H7 (cell line): ENCODE measurements around the gene SYCP2. TPM values are rescaled to one million over a fixed set of nuclear protein-coding genes. Genes with fewer than 3 reads are reported as not detected.
A peak's percentile ranks its signal among the peaks of the same experiment; 100 is the strongest.

ENCODE experiments used
- DNase-seq: peaks from one replicate; pipeline ENCODE4 v3.0.0; 2012
- H3K27me3 ChIP-seq: 2 replicates; pipeline ENCODE4 v1.6.0; 2011; ENCODE audit warnings: mild to moderate bottlenecking, low read length; ENCODE audit not compliant: control insufficient read depth, insufficient read depth
- H3K36me3 ChIP-seq: replicated peaks from 2 replicates; pipeline ENCODE4 v1.5.1; 2011; ENCODE audit warnings: low read length; ENCODE audit not compliant: control insufficient read depth, insufficient read depth
- H3K4me3 ChIP-seq: 2 replicates; pipeline ENCODE4 v1.5.1; 2011; ENCODE audit warnings: low read depth, mild to moderate bottlenecking, control low read depth, low read length, moderate library complexity; ENCODE audit not compliant: insufficient read depth
- total RNA-seq: library from RNA; depleted of rRNA; stranded (reverse); fragments of >200 nt; shearing (Covaris generic); gene quantifications from 2 replicates; pipeline ENCODE4 v1.2.3, GENCODE V29; 2014

SYCP2 gene
- total RNA-seq, 1 experiment from 2014 or later: not detected

- no peaks in the 10 kb centered on the region for H3K27me3 ChIP-seq
- no peaks in the 10 kb centered on the region for H3K36me3 ChIP-seq
- no peak overlapping the region for H3K4me3 ChIP-seq
- peak; percentile 15 for DNase-seq
Measured at GRCh38 chr20:59829786-59830664, 103.4 kb downstream of the SYCP2 start.

- Histone ChIP-seq H3K4me3 (no peak overlapping the region), H3K36me3 (no peaks in the 10 kb centered on the region), H3K27me3 (no peaks in the 10 kb centered on the region)
- DNase-seq: peak; percentile 33
Measured at GRCh38 chr20:59829054-59829785, 104.2 kb downstream of the SYCP2 start.

DNA sequence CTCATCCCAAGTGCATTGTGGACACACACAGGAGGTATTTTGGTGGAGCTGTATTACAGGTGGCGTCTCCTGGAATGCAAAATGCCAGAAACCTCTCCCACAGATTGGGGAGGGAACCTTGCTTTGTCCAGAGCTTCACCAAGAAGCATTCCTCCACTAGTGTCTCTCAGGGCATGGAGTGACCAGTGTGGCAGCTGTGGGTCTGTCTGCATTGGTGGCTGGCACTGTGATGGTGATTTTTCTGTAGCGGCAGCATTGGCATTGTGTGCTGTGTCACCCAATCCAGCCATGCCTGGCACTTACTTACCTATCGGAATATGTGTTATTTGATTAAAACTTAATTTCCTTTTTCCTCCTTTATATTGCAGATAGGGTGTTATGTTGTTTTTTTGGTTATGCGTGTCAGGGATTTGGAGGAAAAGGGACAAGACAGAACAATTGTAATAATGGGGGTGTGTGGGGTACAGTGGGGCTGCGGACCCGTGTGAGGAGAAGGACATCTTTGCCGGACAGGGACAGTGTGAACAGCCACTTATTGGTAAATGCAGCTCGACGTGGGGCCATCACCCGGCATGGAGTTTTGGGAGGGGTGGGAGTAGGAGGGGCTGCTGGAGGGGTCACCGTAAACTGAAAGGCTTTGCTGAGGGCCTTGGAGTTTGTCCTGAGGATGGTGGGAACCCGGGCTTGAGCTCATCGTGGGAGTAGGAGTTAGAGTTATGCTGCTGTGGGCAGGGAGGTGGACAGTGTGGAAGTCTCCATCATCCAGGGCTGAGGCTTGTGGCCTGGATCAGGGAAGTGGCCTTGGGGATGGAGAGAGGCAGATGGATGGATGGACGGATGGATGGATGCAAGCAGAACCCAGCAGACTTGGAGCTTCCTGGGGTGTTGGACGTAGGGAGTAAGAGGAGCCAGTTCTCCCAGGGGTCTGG lies 105.0 kb downstream of the SYCP2 start:
- DNase-seq: peak; percentile 12
- H3K27me3 ChIP-seq: no peaks in the 10 kb centered on the region
- H3K36me3 ChIP-seq: no peaks in the 10 kb centered on the region
- H3K4me3 ChIP-seq: no peak overlapping the region

- H3K4me3 ChIP-seq: no peak overlapping the region
- no peaks in the 10 kb centered on the region for H3K27me3 ChIP-seq
- peak; percentile 26 for DNase-seq
- H3K36me3 ChIP-seq: no peaks in the 10 kb centered on the region
Measured at GRCh38 chr20:59827138-59828056, 106.0 kb downstream of the SYCP2 start.

GRCh38 chr20:59825944-59826759 lies 107.3 kb downstream of the SYCP2 start:
- H3K36me3 ChIP-seq: no peaks in the 10 kb centered on the region
- DNase-seq: no peak
- H3K4me3 ChIP-seq: no peak overlapping the region
- no peaks in the 10 kb centered on the region for H3K27me3 ChIP-seq

DNA sequence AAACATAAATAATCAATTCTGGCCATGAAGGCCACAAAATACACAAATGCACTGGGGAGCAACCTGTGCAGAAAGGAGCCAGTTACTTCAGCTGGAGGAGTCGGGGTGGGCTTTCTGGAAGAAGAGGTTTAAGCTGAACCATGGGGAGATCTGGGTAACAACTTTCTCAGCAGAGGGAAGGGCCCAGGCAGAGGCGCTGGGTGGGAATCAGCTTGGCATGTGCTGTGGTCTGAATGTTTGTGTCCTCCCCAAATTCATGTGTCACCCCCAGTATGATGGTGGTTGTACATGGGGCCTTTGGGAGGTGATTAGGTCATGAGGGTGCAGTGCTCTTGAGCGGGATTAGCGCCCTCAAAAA lies 107.9 kb downstream of the SYCP2 start:
- H3K36me3 ChIP-seq: no peaks in the 10 kb centered on the region
- no peak overlapping the region for H3K4me3 ChIP-seq
- no peaks in the 10 kb centered on the region for H3K27me3 ChIP-seq
- DNase-seq: no peak

DNA sequence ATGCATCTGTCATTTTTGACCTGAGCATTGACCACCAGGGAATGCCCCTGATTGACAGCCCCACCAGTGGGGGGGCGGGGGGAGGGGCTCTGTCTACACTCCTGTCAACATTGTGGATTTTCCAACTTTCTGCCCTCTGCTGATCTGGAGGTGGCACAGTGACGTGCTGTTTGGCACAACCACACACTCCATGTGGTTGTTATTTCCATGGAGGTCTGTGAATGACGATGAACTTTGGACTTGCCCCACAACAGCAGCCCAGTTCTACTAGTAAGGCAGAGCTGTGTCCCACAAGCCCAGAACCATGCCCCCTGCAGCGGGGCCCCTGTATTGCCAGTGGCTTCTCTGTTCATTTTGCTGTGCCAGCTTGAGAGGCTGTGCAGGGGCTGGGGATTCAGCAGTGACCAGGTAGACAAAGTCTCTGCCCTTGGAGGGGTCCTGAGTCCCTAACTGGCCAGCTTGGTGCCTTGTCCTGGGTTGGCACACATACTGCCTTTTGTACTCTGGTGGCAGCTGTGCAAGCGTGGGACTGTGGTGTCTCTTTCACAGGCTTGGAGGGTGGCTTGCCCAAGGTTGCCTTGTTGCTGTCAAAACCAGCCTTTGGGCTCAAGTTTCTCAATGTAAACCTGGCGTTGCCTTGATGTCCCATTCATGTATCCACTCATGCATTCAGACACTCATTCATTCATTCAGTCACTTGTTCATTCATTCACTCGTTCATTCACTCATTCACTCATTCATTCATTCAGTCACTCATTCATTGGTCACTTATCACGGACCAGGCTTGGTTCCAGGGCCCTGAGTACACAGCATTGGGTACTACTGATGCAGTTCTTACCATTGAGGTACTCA lies 108.5 kb downstream of the SYCP2 start:
- peak; percentile 43 for DNase-seq
- no peaks in the 10 kb centered on the region for H3K36me3 ChIP-seq

GRCh38 chr20:59823491-59824259 lies 109.8 kb downstream of the SYCP2 start:
- no peak overlapping the region for H3K4me3 ChIP-seq
- DNase-seq: peak; percentile 21
- no peaks in the 10 kb centered on the region for H3K36me3 ChIP-seq
- H3K27me3 ChIP-seq: no peaks in the 10 kb centered on the region

More for the DNA sequence above, 108.5 kb downstream of the SYCP2 start:
- no peak overlapping the region for H3K4me3 ChIP-seq
- no peaks in the 10 kb centered on the region for H3K27me3 ChIP-seq

- H3K27me3 ChIP-seq: no peaks in the 10 kb centered on the region
Measured at GRCh38 chr20:59823030-59823423, 110.4 kb downstream of the SYCP2 start.

GRCh38 chr20:59822291-59823029 lies 111.0 kb downstream of the SYCP2 start:
- H3K4me3 ChIP-seq: no peak overlapping the region
- H3K27me3 ChIP-seq: no peaks in the 10 kb centered on the region
- DNase-seq: peak; percentile 59
- no peaks in the 10 kb centered on the region for H3K36me3 ChIP-seq

More at GRCh38 chr20:59823030-59823423, 110.4 kb downstream of the SYCP2 start:
- Histone ChIP-seq H3K36me3 (no peaks in the 10 kb centered on the region), H3K4me3 (no peak overlapping the region)
- DNase-seq: peak; percentile 19

DNA sequence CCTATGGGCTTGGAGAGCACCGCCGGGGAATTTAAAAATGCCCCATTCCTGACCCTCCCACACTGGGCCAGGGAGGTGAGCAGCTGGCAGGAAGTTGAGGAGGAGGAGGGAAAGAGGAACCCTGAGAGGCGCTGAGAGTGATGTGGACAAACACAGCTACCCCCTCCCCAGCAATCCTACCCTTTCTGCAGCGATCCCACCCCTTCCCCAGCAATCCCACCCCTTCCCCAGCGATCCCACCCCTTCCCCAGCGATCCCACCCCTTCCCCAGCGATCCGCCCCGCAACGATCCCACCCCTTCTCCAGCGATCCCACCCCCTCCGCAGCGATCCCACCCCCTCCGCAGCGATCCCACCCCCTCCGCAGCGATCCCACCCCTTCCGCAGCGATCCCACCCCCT lies 111.6 kb downstream of the SYCP2 start:
- DNase-seq: peak; percentile 58
- no peak overlapping the region for H3K4me3 ChIP-seq
- no peaks in the 10 kb centered on the region for H3K27me3 ChIP-seq
- H3K36me3 ChIP-seq: no peaks in the 10 kb centered on the region
